ENCODE measurements around the gene COL18A1.

DNA sequence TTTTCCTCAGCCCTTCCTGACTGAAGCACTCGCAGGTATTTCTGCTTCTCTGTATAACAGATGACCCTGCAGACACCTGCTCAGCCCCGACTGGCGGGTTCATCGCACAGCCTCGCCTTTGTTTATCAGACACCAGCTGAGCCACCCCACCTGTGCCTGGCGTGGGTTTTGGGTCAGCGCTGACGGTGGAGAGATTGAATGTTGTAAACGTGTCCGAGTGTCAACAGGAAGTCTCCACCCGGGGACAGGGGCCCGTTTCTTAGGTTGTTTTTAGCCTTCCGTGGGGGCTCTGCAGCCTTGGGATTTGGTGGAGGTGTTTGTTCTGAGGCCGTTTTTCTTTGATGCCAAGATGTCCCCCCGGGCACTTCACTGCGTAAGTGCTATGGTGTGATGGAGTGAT lies 60.1 kb downstream of the COL18A1 start:
- no peak for TF ChIP-seq EZH2 (IDR thresholded peaks at IDR 0.05; ENCODE audit: borderline replicate concordance, insufficient read depth, low read depth, low read length, poor library complexity, severe bottlenecking)
- TF ChIP-seq, protein P1, sequence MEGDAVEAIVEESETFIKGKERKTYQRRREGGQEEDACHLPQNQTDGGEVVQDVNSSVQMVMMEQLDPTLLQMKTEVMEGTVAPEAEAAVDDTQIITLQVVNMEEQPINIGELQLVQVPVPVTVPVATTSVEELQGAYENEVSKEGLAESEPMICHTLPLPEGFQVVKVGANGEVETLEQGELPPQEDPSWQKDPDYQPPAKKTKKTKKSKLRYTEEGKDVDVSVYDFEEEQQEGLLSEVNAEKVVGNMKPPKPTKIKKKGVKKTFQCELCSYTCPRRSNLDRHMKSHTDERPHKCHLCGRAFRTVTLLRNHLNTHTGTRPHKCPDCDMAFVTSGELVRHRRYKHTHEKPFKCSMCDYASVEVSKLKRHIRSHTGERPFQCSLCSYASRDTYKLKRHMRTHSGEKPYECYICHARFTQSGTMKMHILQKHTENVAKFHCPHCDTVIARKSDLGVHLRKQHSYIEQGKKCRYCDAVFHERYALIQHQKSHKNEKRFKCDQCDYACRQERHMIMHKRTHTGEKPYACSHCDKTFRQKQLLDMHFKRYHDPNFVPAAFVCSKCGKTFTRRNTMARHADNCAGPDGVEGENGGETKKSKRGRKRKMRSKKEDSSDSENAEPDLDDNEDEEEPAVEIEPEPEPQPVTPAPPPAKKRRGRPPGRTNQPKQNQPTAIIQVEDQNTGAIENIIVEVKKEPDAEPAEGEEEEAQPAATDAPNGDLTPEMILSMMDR (IDR thresholded peaks at IDR 0.05), result no peak
